ENCODE data around the gene MEF2D. TPM values are rescaled to one million over a fixed set of nuclear protein-coding genes. Genes with fewer than 3 reads are reported as not detected.

The MEF2D gene
- total and polyA plus RNA-seq, 2 donors (not counting 1 experiment from before 2014, with no cell fraction given) = 65.6 to 128 TPM

GRCh38 chr1:156435545-156436140 is 64.9 kb downstream of the MEF2D start:
- H3K4me2 ChIP-seq (replicated peaks; ENCODE audit: low read depth, low read length, poor library complexity, severe bottlenecking) = peak overlapping the region; percentile 88
- H3K27ac ChIP-seq (ENCODE audit: low read length in 2 of 2) = no peak overlapping the region
- peak overlapping the region; percentile 16 to 69 (median 41) for H3K4me3 ChIP-seq (ENCODE audit: control extremely low read depth in 1 of 5, extremely low read depth in 1 of 5, insufficient read depth in 1 of 5, low read depth in 2 of 5, low read length in 4 of 5)
- no peaks in the 10 kb centered on the region for H4K20me1 ChIP-seq (ENCODE audit: control insufficient read depth, insufficient read depth, low read length, poor library complexity, severe bottlenecking)
- H3K36me3 ChIP-seq (replicated peaks in 1 of 2; ENCODE audit: control extremely low read depth in 1 of 2, control insufficient read depth in 1 of 2, extremely low read depth in 1 of 2, insufficient read depth in 2 of 2, low read length in 1 of 2) = no peaks in the 10 kb centered on the region
- Mint-ChIP-seq H3K27ac (no peak overlapping the region), H3K4me1 (peaks cover 20% of the 10 kb centered on the region), H3K9me3 (ENCODE audit: insufficient read depth) (no peaks in the 10 kb centered on the region), H3K27me3 (peaks cover 82% of the 10 kb centered on the region), H3K4me3 (peak overlapping the region; percentile 87)
- intact Hi-C loops (cut with micrococcal nuclease) = loop anchor here (5.0 kb wide), 1 partner anchor 1358 kb away; the partner anchor contains the start of gene EFNA3
- peaks cover 0 to 20% (median 0%) of the 10 kb centered on the region in 3 donors for H3K9me3 ChIP-seq (ENCODE audit: control extremely low read depth in 1 of 3, control insufficient read depth in 2 of 3, insufficient read depth in 1 of 3, low read length in 2 of 3)
- DNase-seq (peak; percentile 81), ATAC-seq (ENCODE audit: low read depth) (peak; percentile 58)
- 2% methylated on average over 44 of the region's 59 CpGs for WGBS (ENCODE audit: insufficient coverage)
- H3K9ac ChIP-seq (ENCODE audit: low read length) = peak overlapping the region; percentile 57
- peaks cover 0 to 93% (median 82%) of the 10 kb centered on the region in 4 experiments for H3K27me3 ChIP-seq (replicated peaks in 1 of 4; ENCODE audit: control extremely low read depth in 1 of 4, control insufficient read depth in 3 of 4, insufficient read depth in 4 of 4, low read length in 3 of 4)
- peak overlapping the region; percentile 39 for H2AFZ ChIP-seq (ENCODE audit: insufficient read depth, low read depth, low read length, poor library complexity, severe bottlenecking)
- CTCF ChIA-PET = interaction anchor here (0.8 to 6.9 kb wide), 6 partner anchors 10 to 222 kb away, joined by 3 to 44 read pairs (median 6); no protein-coding TSS in a partner anchor
- no peaks in the 10 kb centered on the region for H3K79me2 ChIP-seq (ENCODE audit: control insufficient read depth, insufficient read depth, low read length)
- H3K4me1 ChIP-seq (ENCODE audit: control insufficient read depth in 2 of 2, insufficient read depth in 2 of 2, low read length in 2 of 2) = peaks cover 32 to 41% of the 10 kb centered on the region in 2 donors
- TF ChIP-seq CTCF (IDR thresholded peaks at IDR 0.05) = no peak
- no peak for TF ChIP-seq EZH2 (IDR thresholded peaks at IDR 0.05; ENCODE audit: borderline replicate concordance, insufficient read depth, low read depth, low read length, poor library complexity, severe bottlenecking)
- POLR2A ChIA-PET = interaction anchor here (0.8 kb wide), 1 partner anchor 31 kb away, joined by 3 read pairs; no protein-coding TSS in a partner anchor
